ENCODE measurements around the gene ENG. TPM values are rescaled to one million over a fixed set of nuclear protein-coding genes. Genes with fewer than 3 reads are reported as not detected.

ENG gene
- polyA plus RNA-seq, 1 of the 3 experiments (the other 2 are of a cell fraction) = 18.8 TPM

DNA sequence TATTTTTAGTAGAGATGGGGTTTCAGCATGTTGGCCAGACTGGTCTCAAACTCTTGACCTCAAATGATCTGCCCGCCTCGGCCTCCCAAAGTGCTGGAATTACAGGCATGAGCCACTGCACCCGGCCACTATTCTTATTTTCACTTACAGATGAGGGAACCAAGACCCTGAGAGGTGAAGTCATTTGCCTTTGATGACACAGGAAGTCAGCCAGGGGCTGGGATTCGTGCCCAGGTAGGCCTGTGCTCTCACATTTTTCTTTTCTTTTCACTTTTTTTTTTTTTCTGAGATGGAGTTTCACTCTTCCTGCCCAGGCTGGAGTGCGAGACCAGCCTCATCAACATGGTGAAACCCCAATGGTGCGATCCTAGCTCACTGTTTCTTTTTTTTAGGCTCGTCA, 22.2 kb downstream of the ENG start:
- peaks cover 0 to 3% of the 10 kb centered on the region in 2 experiments for H3K36me3 ChIP-seq (replicated peaks in 1 of 2; ENCODE audit: control insufficient read depth in 1 of 2, insufficient read depth in 2 of 2, low read length in 1 of 2)
- no peak overlapping the region for H3K9ac ChIP-seq
- H3K79me2 ChIP-seq (ENCODE audit: insufficient read depth) = peaks cover 18% of the 10 kb centered on the region; the same call in 1 of the 2 replicates
- no peak overlapping the region for H3K27ac ChIP-seq (ENCODE audit: low read depth in 2 of 2, low read length in 1 of 2)
- H3K9me3 ChIP-seq = no peaks in the 10 kb centered on the region
- ChIA-PET POLR2A (interaction anchor here (0.7 kb wide), 1 partner anchor 8 kb away, joined by 4 read pairs; no protein-coding TSS in a partner anchor), CTCF (no interaction called here)
- no peak for DNase-seq
- H3K9me2 ChIP-seq = no peaks in the 10 kb centered on the region
- no peaks in the 10 kb centered on the region for H4K20me1 ChIP-seq (ENCODE audit: insufficient read depth)
- WGBS (ENCODE audit: low lambda C conversion rate) = 91% methylated on average over 7 of the region's 7 CpGs
- no peak overlapping the region for H3K4me3 ChIP-seq (ENCODE audit: low read depth in 2 of 2, low read length in 1 of 2)
- TF ChIP-seq NRF1 (IDR thresholded peaks at IDR 0.05; ENCODE audit: low read depth, low read length) (no peak), EP300 (IDR thresholded peaks at IDR 0.05; ENCODE audit: borderline replicate concordance in 1 of 2, low read depth in 1 of 2, low read length in 1 of 2) (no peak), RXRA (IDR thresholded peaks at IDR 0.05; ENCODE audit: borderline replicate concordance, low read depth) (no peak), JUND (IDR thresholded peaks at IDR 0.05) (no peak), MXI1 (IDR thresholded peaks at IDR 0.05; ENCODE audit: low read depth, low read length) (no peak), SIN3A (IDR thresholded peaks at IDR 0.05; ENCODE audit: borderline replicate concordance, low read depth, low read length) (no peak)
- TF ChIP-seq, protein P1, sequence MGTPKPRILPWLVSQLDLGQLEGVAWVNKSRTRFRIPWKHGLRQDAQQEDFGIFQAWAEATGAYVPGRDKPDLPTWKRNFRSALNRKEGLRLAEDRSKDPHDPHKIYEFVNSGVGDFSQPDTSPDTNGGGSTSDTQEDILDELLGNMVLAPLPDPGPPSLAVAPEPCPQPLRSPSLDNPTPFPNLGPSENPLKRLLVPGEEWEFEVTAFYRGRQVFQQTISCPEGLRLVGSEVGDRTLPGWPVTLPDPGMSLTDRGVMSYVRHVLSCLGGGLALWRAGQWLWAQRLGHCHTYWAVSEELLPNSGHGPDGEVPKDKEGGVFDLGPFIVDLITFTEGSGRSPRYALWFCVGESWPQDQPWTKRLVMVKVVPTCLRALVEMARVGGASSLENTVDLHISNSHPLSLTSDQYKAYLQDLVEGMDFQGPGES (IDR thresholded peaks at IDR 0.05; ENCODE audit: low read depth, low read length) = no peak
- TF ChIP-seq, protein P2, sequence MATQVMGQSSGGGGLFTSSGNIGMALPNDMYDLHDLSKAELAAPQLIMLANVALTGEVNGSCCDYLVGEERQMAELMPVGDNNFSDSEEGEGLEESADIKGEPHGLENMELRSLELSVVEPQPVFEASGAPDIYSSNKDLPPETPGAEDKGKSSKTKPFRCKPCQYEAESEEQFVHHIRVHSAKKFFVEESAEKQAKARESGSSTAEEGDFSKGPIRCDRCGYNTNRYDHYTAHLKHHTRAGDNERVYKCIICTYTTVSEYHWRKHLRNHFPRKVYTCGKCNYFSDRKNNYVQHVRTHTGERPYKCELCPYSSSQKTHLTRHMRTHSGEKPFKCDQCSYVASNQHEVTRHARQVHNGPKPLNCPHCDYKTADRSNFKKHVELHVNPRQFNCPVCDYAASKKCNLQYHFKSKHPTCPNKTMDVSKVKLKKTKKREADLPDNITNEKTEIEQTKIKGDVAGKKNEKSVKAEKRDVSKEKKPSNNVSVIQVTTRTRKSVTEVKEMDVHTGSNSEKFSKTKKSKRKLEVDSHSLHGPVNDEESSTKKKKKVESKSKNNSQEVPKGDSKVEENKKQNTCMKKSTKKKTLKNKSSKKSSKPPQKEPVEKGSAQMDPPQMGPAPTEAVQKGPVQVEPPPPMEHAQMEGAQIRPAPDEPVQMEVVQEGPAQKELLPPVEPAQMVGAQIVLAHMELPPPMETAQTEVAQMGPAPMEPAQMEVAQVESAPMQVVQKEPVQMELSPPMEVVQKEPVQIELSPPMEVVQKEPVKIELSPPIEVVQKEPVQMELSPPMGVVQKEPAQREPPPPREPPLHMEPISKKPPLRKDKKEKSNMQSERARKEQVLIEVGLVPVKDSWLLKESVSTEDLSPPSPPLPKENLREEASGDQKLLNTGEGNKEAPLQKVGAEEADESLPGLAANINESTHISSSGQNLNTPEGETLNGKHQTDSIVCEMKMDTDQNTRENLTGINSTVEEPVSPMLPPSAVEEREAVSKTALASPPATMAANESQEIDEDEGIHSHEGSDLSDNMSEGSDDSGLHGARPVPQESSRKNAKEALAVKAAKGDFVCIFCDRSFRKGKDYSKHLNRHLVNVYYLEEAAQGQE (IDR thresholded peaks at IDR 0.05; ENCODE audit: low read depth, low read length) = no peak
- no peak overlapping the region for H2AFZ ChIP-seq (ENCODE audit: low read depth)
- no peak overlapping the region for H3K4me2 ChIP-seq
- H3K4me1 ChIP-seq (ENCODE audit: control insufficient read depth in 1 of 2, insufficient read depth in 2 of 2, low read depth in 1 of 2, low read length in 1 of 2) = peaks cover 0 to 16% of the 10 kb centered on the region in 2 experiments; a peak in 1 of 4 replicates
- peaks cover under 1% of the 10 kb centered on the region for H3F3A ChIP-seq (replicated peaks; ENCODE audit: insufficient read depth)
- no peaks in the 10 kb centered on the region for H3K27me3 ChIP-seq (ENCODE audit: insufficient read depth)

DNA sequence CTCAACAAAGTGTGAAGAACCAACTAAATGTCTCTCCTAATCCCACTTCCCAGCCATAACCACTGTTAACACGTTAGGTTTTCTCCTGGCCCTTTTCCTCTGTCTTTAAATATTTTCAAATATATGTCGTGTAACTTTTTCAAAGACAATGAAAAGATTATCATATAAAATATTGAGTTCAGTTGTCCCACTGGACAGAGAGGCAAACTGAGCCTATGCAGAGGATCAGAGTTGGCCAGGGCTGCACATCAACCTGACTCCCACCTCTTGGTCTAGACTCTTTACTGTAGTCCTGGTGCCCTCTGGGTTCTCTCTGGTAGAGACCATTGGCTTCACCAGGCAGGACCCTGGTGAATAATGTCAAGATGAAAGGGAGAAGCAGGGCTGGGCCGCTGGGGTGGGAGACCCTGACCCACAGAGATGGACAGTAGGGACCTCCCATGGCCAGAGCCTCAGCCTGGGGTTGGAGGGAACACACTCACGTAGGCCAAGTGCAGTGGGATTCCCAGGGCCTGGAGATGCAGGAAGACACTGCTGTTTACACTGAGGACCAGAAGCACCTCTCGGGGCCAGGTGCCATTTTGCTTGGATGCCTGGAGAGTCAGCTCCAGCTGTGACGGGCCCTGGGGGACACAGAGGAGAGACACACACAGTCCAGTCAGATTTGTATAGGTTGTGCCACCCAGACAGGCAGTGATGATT, 25.1 kb downstream of the ENG start:
- H3K79me2 ChIP-seq (ENCODE audit: insufficient read depth) = no peaks in the 10 kb centered on the region
- TF ChIP-seq POLR2AphosphoS5 (IDR thresholded peaks at IDR 0.05; ENCODE audit: low read depth, low read length) (no peak), FOSL2 (IDR thresholded peaks at IDR 0.05; ENCODE audit: borderline replicate concordance, low read depth) (no peak), NRF1 (IDR thresholded peaks at IDR 0.05; ENCODE audit: low read depth, low read length) (no peak), RCOR1 (IDR thresholded peaks at IDR 0.05; ENCODE audit: low read length) (no peak), GATA2 (CRISPR knock-in tag; IDR thresholded peaks at IDR 0.05) (no peak), TEAD4 (IDR thresholded peaks at IDR 0.05; ENCODE audit: borderline replicate concordance, insufficient read depth) (no peak), MEF2A (IDR thresholded peaks at IDR 0.05; ENCODE audit: borderline replicate concordance, low read depth) (no peak)
- TF ChIP-seq, protein P3, sequence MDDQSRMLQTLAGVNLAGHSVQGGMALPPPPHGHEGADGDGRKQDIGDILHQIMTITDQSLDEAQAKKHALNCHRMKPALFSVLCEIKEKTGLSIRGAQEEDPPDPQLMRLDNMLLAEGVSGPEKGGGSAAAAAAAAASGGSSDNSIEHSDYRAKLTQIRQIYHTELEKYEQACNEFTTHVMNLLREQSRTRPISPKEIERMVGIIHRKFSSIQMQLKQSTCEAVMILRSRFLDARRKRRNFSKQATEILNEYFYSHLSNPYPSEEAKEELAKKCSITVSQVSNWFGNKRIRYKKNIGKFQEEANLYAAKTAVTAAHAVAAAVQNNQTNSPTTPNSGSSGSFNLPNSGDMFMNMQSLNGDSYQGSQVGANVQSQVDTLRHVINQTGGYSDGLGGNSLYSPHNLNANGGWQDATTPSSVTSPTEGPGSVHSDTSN (IDR thresholded peaks at IDR 0.05) = no peak
- TF ChIP-seq, protein P4, sequence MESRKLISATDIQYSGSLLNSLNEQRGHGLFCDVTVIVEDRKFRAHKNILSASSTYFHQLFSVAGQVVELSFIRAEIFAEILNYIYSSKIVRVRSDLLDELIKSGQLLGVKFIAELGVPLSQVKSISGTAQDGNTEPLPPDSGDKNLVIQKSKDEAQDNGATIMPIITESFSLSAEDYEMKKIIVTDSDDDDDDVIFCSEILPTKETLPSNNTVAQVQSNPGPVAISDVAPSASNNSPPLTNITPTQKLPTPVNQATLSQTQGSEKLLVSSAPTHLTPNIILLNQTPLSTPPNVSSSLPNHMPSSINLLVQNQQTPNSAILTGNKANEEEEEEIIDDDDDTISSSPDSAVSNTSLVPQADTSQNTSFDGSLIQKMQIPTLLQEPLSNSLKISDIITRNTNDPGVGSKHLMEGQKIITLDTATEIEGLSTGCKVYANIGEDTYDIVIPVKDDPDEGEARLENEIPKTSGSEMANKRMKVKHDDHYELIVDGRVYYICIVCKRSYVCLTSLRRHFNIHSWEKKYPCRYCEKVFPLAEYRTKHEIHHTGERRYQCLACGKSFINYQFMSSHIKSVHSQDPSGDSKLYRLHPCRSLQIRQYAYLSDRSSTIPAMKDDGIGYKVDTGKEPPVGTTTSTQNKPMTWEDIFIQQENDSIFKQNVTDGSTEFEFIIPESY (IDR thresholded peaks at IDR 0.05; ENCODE audit: borderline replicate concordance, low read depth) = no peak
- TF ChIP-seq, protein P5, sequence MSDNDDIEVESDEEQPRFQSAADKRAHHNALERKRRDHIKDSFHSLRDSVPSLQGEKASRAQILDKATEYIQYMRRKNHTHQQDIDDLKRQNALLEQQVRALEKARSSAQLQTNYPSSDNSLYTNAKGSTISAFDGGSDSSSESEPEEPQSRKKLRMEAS (IDR thresholded peaks at IDR 0.05; ENCODE audit: low read depth) = no peak

More for the DNA sequence above, 25.1 kb downstream of the ENG start:
- Histone ChIP-seq H3K9me2 (no peaks in the 10 kb centered on the region), H3K4me1 (ENCODE audit: control insufficient read depth in 1 of 2, insufficient read depth in 2 of 2, low read depth in 1 of 2, low read length in 1 of 2) (peaks cover 0 to 4% of the 10 kb centered on the region in 2 experiments; a peak in 1 of 4 replicates), H3K9me3 (no peaks in the 10 kb centered on the region), H3K9ac (no peak overlapping the region), H3F3A (replicated peaks; ENCODE audit: insufficient read depth) (no peaks in the 10 kb centered on the region), H3K36me3 (replicated peaks in 1 of 2; ENCODE audit: control insufficient read depth in 1 of 2, insufficient read depth in 2 of 2, low read length in 1 of 2) (peaks cover 3 to 8% of the 10 kb centered on the region in 2 experiments), H3K27me3 (ENCODE audit: insufficient read depth) (no peaks in the 10 kb centered on the region), H3K4me2 (no peak overlapping the region), H3K27ac (ENCODE audit: low read depth in 2 of 2, low read length in 1 of 2) (no peak overlapping the region), H2AFZ (ENCODE audit: low read depth) (no peak overlapping the region), H4K20me1 (ENCODE audit: insufficient read depth) (no peaks in the 10 kb centered on the region), H3K4me3 (ENCODE audit: low read depth in 2 of 2, low read length in 1 of 2) (no peak overlapping the region)
- ChIA-PET CTCF (interaction anchor here (1.0 to 1.2 kb wide), 3 partner anchors 23 to 92 kb away, joined by 3 to 4 read pairs (median 4); no protein-coding TSS in a partner anchor), POLR2A (no interaction called here)
- 90% methylated on average over 4 of the region's 6 CpGs for WGBS (ENCODE audit: low lambda C conversion rate)
- no peak for DNase-seq

Measured in SK-N-SH (cell line).